ENCODE measurements around the gene DNAH12. TPM values are rescaled to one million over a fixed set of nuclear protein-coding genes. Genes with fewer than 3 reads are reported as not detected.

The DNAH12 gene
- polyA plus RNA-seq, 3 donors: 0.03 TPM; not detected in 2

GRCh38 chr3:57292159-57292896, 251.8 kb downstream of the DNAH12 start, which contains the start of gene ASB14:
ASB14 (minus strand) TSS chr3:57292685; CDS start chr3:57292033, 652 bp downstream.
- H3K4me2 ChIP-seq (replicated peaks; ENCODE audit: extremely low read depth, low read length, poor library complexity, severe bottlenecking): no peak within 1 kb of the TSS
- no peak within 1 kb of the TSS for H3K27ac Mint-ChIP-seq
- peaks cover 0 to 1% of the 10 kb centered on the region in 2 donors for H3K36me3 Mint-ChIP-seq
- H3K27me3 ChIP-seq (ENCODE audit: control insufficient read depth in 2 of 2, insufficient read depth in 2 of 2, low read length in 2 of 2): no peaks in the 10 kb centered on the region
- intact Hi-C loops (cut with micrococcal nuclease): no loop called here
- no peaks in the 10 kb centered on the region for H3K4me1 Mint-ChIP-seq
- DNase-seq: no peak
- TF ChIP-seq, protein P1, sequence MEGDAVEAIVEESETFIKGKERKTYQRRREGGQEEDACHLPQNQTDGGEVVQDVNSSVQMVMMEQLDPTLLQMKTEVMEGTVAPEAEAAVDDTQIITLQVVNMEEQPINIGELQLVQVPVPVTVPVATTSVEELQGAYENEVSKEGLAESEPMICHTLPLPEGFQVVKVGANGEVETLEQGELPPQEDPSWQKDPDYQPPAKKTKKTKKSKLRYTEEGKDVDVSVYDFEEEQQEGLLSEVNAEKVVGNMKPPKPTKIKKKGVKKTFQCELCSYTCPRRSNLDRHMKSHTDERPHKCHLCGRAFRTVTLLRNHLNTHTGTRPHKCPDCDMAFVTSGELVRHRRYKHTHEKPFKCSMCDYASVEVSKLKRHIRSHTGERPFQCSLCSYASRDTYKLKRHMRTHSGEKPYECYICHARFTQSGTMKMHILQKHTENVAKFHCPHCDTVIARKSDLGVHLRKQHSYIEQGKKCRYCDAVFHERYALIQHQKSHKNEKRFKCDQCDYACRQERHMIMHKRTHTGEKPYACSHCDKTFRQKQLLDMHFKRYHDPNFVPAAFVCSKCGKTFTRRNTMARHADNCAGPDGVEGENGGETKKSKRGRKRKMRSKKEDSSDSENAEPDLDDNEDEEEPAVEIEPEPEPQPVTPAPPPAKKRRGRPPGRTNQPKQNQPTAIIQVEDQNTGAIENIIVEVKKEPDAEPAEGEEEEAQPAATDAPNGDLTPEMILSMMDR (IDR thresholded peaks at IDR 0.05): no peak
- H3K9ac ChIP-seq (ENCODE audit: insufficient read depth, low read length, poor library complexity, severe bottlenecking): no peak within 1 kb of the TSS
- no peaks in the 10 kb centered on the region for H3K36me3 ChIP-seq (replicated peaks in 1 of 2; ENCODE audit: control insufficient read depth in 1 of 2, insufficient read depth in 2 of 2, low read length in 2 of 2)
- no peak within 1 kb of the TSS for H3K4me3 ChIP-seq (replicated peaks in 1 of 3; ENCODE audit: low read depth in 2 of 3, low read length in 3 of 3)
- no CpG with 5 or more reads among the region's 1 CpG for WGBS (ENCODE audit: insufficient coverage)
- no peaks in the 10 kb centered on the region for H3K9me3 ChIP-seq (replicated peaks in 1 of 2; ENCODE audit: control insufficient read depth in 1 of 2, insufficient read depth in 1 of 2, low read length in 2 of 2)
- no peak within 1 kb of the TSS for H2AFZ ChIP-seq (ENCODE audit: insufficient read depth, low read depth, low read length, poor library complexity, severe bottlenecking)
- H3K4me1 ChIP-seq (ENCODE audit: control insufficient read depth in 1 of 2, insufficient read depth in 2 of 2, low read length in 2 of 2): no peaks in the 10 kb centered on the region
- H3K4me3 Mint-ChIP-seq: no peak within 1 kb of the TSS
- H3K9me3 Mint-ChIP-seq: peaks cover 0 to under 1% (median 0%) of the 10 kb centered on the region in 7 donors
- H4K20me1 ChIP-seq (ENCODE audit: insufficient read depth, low read length): no peaks in the 10 kb centered on the region
- H3K27ac ChIP-seq (ENCODE audit: low read depth in 1 of 2, low read length in 2 of 2): no peak within 1 kb of the TSS
- H3K27me3 Mint-ChIP-seq (ENCODE audit: low read depth in 3 of 3): peaks cover 1 to 7% (median 2%) of the 10 kb centered on the region in 3 donors
- no peaks in the 10 kb centered on the region for H3K79me2 ChIP-seq (ENCODE audit: insufficient read depth, low read length)

DNA sequence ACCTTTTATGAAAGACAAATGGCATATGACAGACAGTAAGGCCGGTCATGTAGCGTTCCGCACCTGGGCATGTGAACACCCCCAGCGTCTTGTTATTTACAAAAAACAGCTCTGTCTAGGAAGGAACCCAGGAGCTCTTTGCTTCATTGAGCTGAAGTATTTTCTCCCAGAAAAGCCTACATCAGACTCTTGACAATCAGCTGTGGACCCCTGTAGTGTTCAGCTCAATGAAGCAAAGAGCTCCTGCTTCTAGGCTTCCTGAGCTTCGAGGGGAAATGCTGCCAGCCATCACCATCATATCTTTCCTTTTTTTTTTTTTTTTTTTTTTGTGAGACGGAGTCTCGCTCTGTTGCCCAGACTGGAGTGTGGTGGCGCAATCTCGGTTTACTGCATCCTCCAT, 255.7 kb downstream of the DNAH12 start:
- Histone ChIP-seq H3K9me3 (replicated peaks in 1 of 2; ENCODE audit: control insufficient read depth in 1 of 2, insufficient read depth in 1 of 2, low read length in 2 of 2) (peaks cover 0 to 5% of the 10 kb centered on the region in 2 donors), H3K4me3 (replicated peaks in 1 of 3; ENCODE audit: low read depth in 2 of 3, low read length in 3 of 3) (no peak overlapping the region), H3K27me3 (ENCODE audit: control insufficient read depth in 2 of 2, insufficient read depth in 2 of 2, low read length in 2 of 2) (no peaks in the 10 kb centered on the region), H3K36me3 (replicated peaks in 1 of 2; ENCODE audit: control insufficient read depth in 1 of 2, insufficient read depth in 2 of 2, low read length in 2 of 2) (no peaks in the 10 kb centered on the region), H4K20me1 (ENCODE audit: insufficient read depth, low read length) (no peaks in the 10 kb centered on the region), H3K79me2 (ENCODE audit: insufficient read depth, low read length) (no peaks in the 10 kb centered on the region), H3K9ac (ENCODE audit: insufficient read depth, low read length, poor library complexity, severe bottlenecking) (no peak overlapping the region), H3K27ac (ENCODE audit: low read depth in 1 of 2, low read length in 2 of 2) (no peak overlapping the region), H2AFZ (ENCODE audit: insufficient read depth, low read depth, low read length, poor library complexity, severe bottlenecking) (no peak overlapping the region), H3K4me1 (ENCODE audit: control insufficient read depth in 1 of 2, insufficient read depth in 2 of 2, low read length in 2 of 2) (no peaks in the 10 kb centered on the region), H3K4me2 (replicated peaks; ENCODE audit: extremely low read depth, low read length, poor library complexity, severe bottlenecking) (no peak overlapping the region)
- WGBS (ENCODE audit: insufficient coverage): 100% methylated on average over 4 of the region's 9 CpGs
- Mint-ChIP-seq H3K9me3 (peaks cover 2 to 9% (median 3%) of the 10 kb centered on the region in 7 donors), H3K4me1 (no peaks in the 10 kb centered on the region), H3K4me3 (no peak overlapping the region), H3K27ac (no peak overlapping the region), H3K36me3 (peaks cover 1 to 5% of the 10 kb centered on the region in 2 donors), H3K27me3 (ENCODE audit: low read depth in 3 of 3) (peaks cover 1 to 7% (median 5%) of the 10 kb centered on the region in 3 donors)
- DNase-seq: no peak
- TF ChIP-seq, protein P1 (IDR thresholded peaks at IDR 0.05): no peak
- intact Hi-C loops (cut with micrococcal nuclease): no loop called here

Data from CD14-positive monocyte (primary cell).